Ovary (tissue), 3 donors: ENCODE measurements around the gene EGR4.

Experiments used
- CTCF ChIP-seq, 3 donors: fragments of 450-650 bp in 2 of 3; fragments of 200-600 bp in 1 of 3; IDR thresholded peaks; one replicate each; pipeline versions ENCODE4 v1.5.1 to v1.8.0; 2016 to 2022; ENCODE audit warnings: antibody characterized with exemption in 3 of 3, mild to moderate bottlenecking in 1 of 3
- EP300 ChIP-seq: sonication (generic); formaldehyde crosslinking; IDR thresholded peaks from one replicate; pipeline ENCODE4 v1.6.1; 2017; ENCODE audit warnings: antibody characterized with exemption
- POLR2A ChIP-seq: fragments of 450-650 bp; IDR thresholded peaks from one replicate; pipeline ENCODE4 v1.6.1; 2017; ENCODE audit warnings: antibody characterized with exemption, mild to moderate bottlenecking, moderate library complexity
- donor health status: DM: no; HTN: no; CAD: no.

- TF ChIP-seq CTCF (IDR thresholded peaks at IDR 0.05) (no peak), POLR2A (no peak), EP300 (no peak)
Measured at GRCh38 chr2:73337828-73338227, 44.5 kb upstream of the EGR4 start.
